ENCODE data around the gene CDAN1. TPM values are rescaled to one million over a fixed set of nuclear protein-coding genes. Genes with fewer than 3 reads are reported as not detected.
A peak's percentile ranks its signal among the peaks of the same experiment; 100 is the strongest.
"Not testable (repeated sequence)": the region's sequence is repeated elsewhere in the genome, so short reads cannot be mapped to it uniquely, and the experiment has no call there.

Gene CDAN1
- total and polyA plus RNA-seq, 3 experiments from 2014 or later, result 11.2 to 24.8 (median 24.7) TPM

GRCh38 chr15:42691770-42692169 is 45.2 kb downstream of the CDAN1 start:
- peaks cover 0 to 28% (median 5%) of the 10 kb centered on the region in 3 donors for H3K36me3 Mint-ChIP-seq
- Histone ChIP-seq H3K4me1 (ENCODE audit: insufficient read depth, low read length) (no peaks in the 10 kb centered on the region), H3K4me3 (ENCODE audit: low read length) (no peak overlapping the region), H3K27me3 (ENCODE audit: insufficient read depth, low read length, poor library complexity, severe bottlenecking) (no peaks in the 10 kb centered on the region), H3K27ac (ENCODE audit: low read depth, low read length) (no peak overlapping the region), H3K36me3 (ENCODE audit: insufficient read depth, low read length) (no peaks in the 10 kb centered on the region), H3K9me3 (ENCODE audit: low read length) (no peaks in the 10 kb centered on the region)
- POLR2A ChIA-PET, result no interaction called here
- H3K9me3 Mint-ChIP-seq, result no peaks in the 10 kb centered on the region
- no peaks in the 10 kb centered on the region for H3K27me3 Mint-ChIP-seq
- no peak overlapping the region for H3K4me3 Mint-ChIP-seq
- H3K27ac Mint-ChIP-seq, result peak overlapping the region in 3 of 8 donors; percentile 17 to 37 (median 35)
- DNase-seq, result no peak
- CTCF ChIA-PET, result no interaction called here
- peaks cover 5 to 14% (median 8%) of the 10 kb centered on the region in 3 donors for H3K4me1 Mint-ChIP-seq

GRCh38 chr15:42691308-42691707 is 45.6 kb downstream of the CDAN1 start:
- CTCF ChIA-PET, result no interaction called here
- POLR2A ChIA-PET, result no interaction called here
- Histone ChIP-seq H3K27ac (ENCODE audit: low read depth, low read length) (no peak overlapping the region), H3K27me3 (ENCODE audit: insufficient read depth, low read length, poor library complexity, severe bottlenecking) (no peaks in the 10 kb centered on the region), H3K9me3 (ENCODE audit: low read length) (no peaks in the 10 kb centered on the region), H3K4me1 (ENCODE audit: insufficient read depth, low read length) (no peaks in the 10 kb centered on the region), H3K36me3 (ENCODE audit: insufficient read depth, low read length) (no peaks in the 10 kb centered on the region), H3K4me3 (ENCODE audit: low read length) (no peak overlapping the region)
- Mint-ChIP-seq H3K4me3 (no peak overlapping the region), H3K4me1 (peaks cover 5 to 14% (median 8%) of the 10 kb centered on the region in 3 donors), H3K36me3 (peaks cover 0 to 29% (median 2%) of the 10 kb centered on the region in 3 donors), H3K27ac (peak overlapping the region in 5 of 8 donors; percentile 10 to 86 (median 35)), H3K9me3 (no peaks in the 10 kb centered on the region), H3K27me3 (no peaks in the 10 kb centered on the region)
- no peak for DNase-seq

GRCh38 chr15:42688301-42688700 is 48.6 kb downstream of the CDAN1 start:
- Mint-ChIP-seq H3K27ac (peak overlapping the region in 1 of 8 donors; percentile 89), H3K36me3 (peaks cover 4 to 36% (median 4%) of the 10 kb centered on the region in 3 donors), H3K4me1 (peaks cover 5 to 14% (median 8%) of the 10 kb centered on the region in 3 donors), H3K4me3 (no peak overlapping the region), H3K27me3 (no peaks in the 10 kb centered on the region), H3K9me3 (no peaks in the 10 kb centered on the region)
- ChIA-PET POLR2A (no interaction called here), CTCF (no interaction called here)
- Histone ChIP-seq H3K36me3 (ENCODE audit: insufficient read depth, low read length) (no peaks in the 10 kb centered on the region), H3K27ac (ENCODE audit: low read depth, low read length) (no peak overlapping the region), H3K9me3 (ENCODE audit: low read length) (no peaks in the 10 kb centered on the region), H3K4me1 (ENCODE audit: insufficient read depth, low read length) (no peaks in the 10 kb centered on the region), H3K4me3 (ENCODE audit: low read length) (no peak overlapping the region), H3K27me3 (ENCODE audit: insufficient read depth, low read length, poor library complexity, severe bottlenecking) (no peaks in the 10 kb centered on the region)
- DNase-seq, result no peak

GRCh38 chr15:42687740-42688139 is 49.2 kb downstream of the CDAN1 start:
- no peaks in the 10 kb centered on the region for H3K27me3 ChIP-seq (ENCODE audit: insufficient read depth, low read length, poor library complexity, severe bottlenecking)
- Mint-ChIP-seq H3K27ac (peak overlapping the region in 1 of 8 donors; percentile 89), H3K9me3 (no peaks in the 10 kb centered on the region), H3K36me3 (peaks cover 4 to 41% (median 7%) of the 10 kb centered on the region in 3 donors), H3K27me3 (no peaks in the 10 kb centered on the region), H3K4me3 (no peak overlapping the region), H3K4me1 (peaks cover 5 to 14% (median 8%) of the 10 kb centered on the region in 3 donors)
- ChIA-PET POLR2A (no interaction called here), CTCF (no interaction called here)
- no peaks in the 10 kb centered on the region for H3K36me3 ChIP-seq (ENCODE audit: insufficient read depth, low read length)
- H3K4me3 ChIP-seq (ENCODE audit: low read length), result no peak overlapping the region
- no peaks in the 10 kb centered on the region for H3K4me1 ChIP-seq (ENCODE audit: insufficient read depth, low read length)
- no peaks in the 10 kb centered on the region for H3K9me3 ChIP-seq (ENCODE audit: low read length)
- no peak overlapping the region for H3K27ac ChIP-seq (ENCODE audit: low read depth, low read length)
- DNase-seq, result no peak

GRCh38 chr15:42686281-42686680 is 50.6 kb downstream of the CDAN1 start:
- ChIA-PET CTCF (no interaction called here), POLR2A (no interaction called here)
- Mint-ChIP-seq H3K4me1 (peaks cover under 1 to 11% (median 4%) of the 10 kb centered on the region in 3 donors), H3K9me3 (no peaks in the 10 kb centered on the region), H3K27ac (peak overlapping the region in 1 of 8 donors; percentile 81), H3K27me3 (no peaks in the 10 kb centered on the region), H3K36me3 (peaks cover 4 to 50% (median 12%) of the 10 kb centered on the region in 3 donors), H3K4me3 (no peak overlapping the region)
- no peaks in the 10 kb centered on the region for H3K9me3 ChIP-seq (ENCODE audit: low read length)
- no peak overlapping the region for H3K27ac ChIP-seq (ENCODE audit: low read depth, low read length)
- H3K4me3 ChIP-seq (ENCODE audit: low read length), result no peak overlapping the region
- H3K36me3 ChIP-seq (ENCODE audit: insufficient read depth, low read length), result no peaks in the 10 kb centered on the region
- no peak for DNase-seq
- H3K4me1 ChIP-seq (ENCODE audit: insufficient read depth, low read length), result no peaks in the 10 kb centered on the region
- no peaks in the 10 kb centered on the region for H3K27me3 ChIP-seq (ENCODE audit: insufficient read depth, low read length, poor library complexity, severe bottlenecking)

GRCh38 chr15:42681119-42681518 is 55.8 kb downstream of the CDAN1 start:
- Mint-ChIP-seq H3K4me1 (no peaks in the 10 kb centered on the region), H3K27ac (no peak overlapping the region), H3K4me3 (no peak overlapping the region), H3K27me3 (no peaks in the 10 kb centered on the region), H3K36me3 (peaks cover 4 to 67% (median 18%) of the 10 kb centered on the region in 3 donors), H3K9me3 (no peaks in the 10 kb centered on the region)
- Histone ChIP-seq H3K4me1 (ENCODE audit: insufficient read depth, low read length) (no peaks in the 10 kb centered on the region), H3K36me3 (ENCODE audit: insufficient read depth, low read length) (no peaks in the 10 kb centered on the region), H3K4me3 (ENCODE audit: low read length) (no peak overlapping the region), H3K27me3 (ENCODE audit: insufficient read depth, low read length, poor library complexity, severe bottlenecking) (no peaks in the 10 kb centered on the region), H3K9me3 (ENCODE audit: low read length) (no peaks in the 10 kb centered on the region), H3K27ac (ENCODE audit: low read depth, low read length) (no peak overlapping the region)
- POLR2A ChIA-PET, result no interaction called here
- CTCF ChIA-PET, result interaction anchor here (1.1 kb wide), 1 partner anchor 13 kb away, joined by 3 read pairs; no protein-coding TSS in a partner anchor
- DNase-seq, result no peak

- POLR2A ChIA-PET; H3K27ac ChIP-seq (ENCODE audit: low read depth, low read length); H3K27me3 ChIP-seq (ENCODE audit: insufficient read depth, low read length, poor library complexity, severe bottlenecking); H3K4me1 ChIP-seq (ENCODE audit: insufficient read depth, low read length); H3K4me3 ChIP-seq (ENCODE audit: low read length); H3K4me1 Mint-ChIP-seq; H3K27ac Mint-ChIP-seq; H3K9me3 Mint-ChIP-seq; H3K4me3 Mint-ChIP-seq; H3K27me3 Mint-ChIP-seq; H3K36me3 ChIP-seq (ENCODE audit: insufficient read depth, low read length); H3K9me3 ChIP-seq (ENCODE audit: low read length); DNase-seq: not testable (repeated sequence)
- CTCF ChIA-PET, result interaction anchor here (1.1 kb wide), 1 partner anchor 12 kb away, joined by 3 read pairs; no protein-coding TSS in a partner anchor
- peaks cover 4 to 74% (median 18%) of the 10 kb centered on the region in 3 donors for H3K36me3 Mint-ChIP-seq
Measured at GRCh38 chr15:42680142-42680482, 56.8 kb downstream of the CDAN1 start.

GRCh38 chr15:42679285-42680141 is 57.4 kb downstream of the CDAN1 start:
- Mint-ChIP-seq H3K9me3 (no peaks in the 10 kb centered on the region), H3K27me3 (no peaks in the 10 kb centered on the region), H3K4me3 (no peak overlapping the region), H3K27ac (peak overlapping the region in 1 of 8 donors; percentile 44), H3K36me3 (peaks cover 4 to 77% (median 18%) of the 10 kb centered on the region in 3 donors), H3K4me1 (no peaks in the 10 kb centered on the region)
- Histone ChIP-seq H3K4me1 (ENCODE audit: insufficient read depth, low read length) (no peaks in the 10 kb centered on the region), H3K27ac (ENCODE audit: low read depth, low read length) (no peak overlapping the region), H3K36me3 (ENCODE audit: insufficient read depth, low read length) (no peaks in the 10 kb centered on the region), H3K27me3 (ENCODE audit: insufficient read depth, low read length, poor library complexity, severe bottlenecking) (no peaks in the 10 kb centered on the region), H3K4me3 (ENCODE audit: low read length) (no peak overlapping the region), H3K9me3 (ENCODE audit: low read length) (no peaks in the 10 kb centered on the region)
- ChIA-PET POLR2A (no interaction called here), CTCF (interaction anchor here (1.1 kb wide), 1 partner anchor 11 kb away, joined by 3 read pairs; no protein-coding TSS in a partner anchor)
- no peak for DNase-seq
